Measurements from ENCODE around the gene MPRIP.

GRCh38 chr17:17088086-17088485 is 45.8 kb downstream of the MPRIP start:
- TF ChIP-seq CTCF (IDR thresholded peaks at IDR 0.05), result no peak
- no peak for TF ChIP-seq POLR2A (IDR thresholded peaks at IDR 0.05)
- TF ChIP-seq EP300 (IDR thresholded peaks at IDR 0.05), result no peak

All from sigmoid colon (tissue), 4 donors.